HL-60 (cell line): Measurements from ENCODE around the gene ITFG1.

Source experiments
- CTCF ChIP-seq: IDR thresholded peaks from one replicate; pipeline ENCODE4 v1.5.1; 2011; ENCODE audit warnings: low read length, control low read depth, inconsistent platforms; ENCODE audit not compliant: insufficient read depth
- POLR2AphosphoS5 ChIP-seq: IDR thresholded peaks from 2 replicates; pipeline ENCODE4 v1.6.1; 2012; ENCODE audit warnings: low read depth
- REST ChIP-seq: IDR thresholded peaks from 2 replicates; pipeline ENCODE4 v1.6.1; 2012; ENCODE audit warnings: low read depth; ENCODE audit not compliant: insufficient replicate concordance

- no peak for TF ChIP-seq CTCF
- no peak for TF ChIP-seq POLR2AphosphoS5
- TF ChIP-seq REST, result no peak
Observed at GRCh38 chr16:47358816-47359215, 102.0 kb downstream of the ITFG1 start.
